Gastrocnemius medialis (tissue), 4 donors: ENCODE measurements around the gene UNC13A. TPM values are rescaled to one million over a fixed set of nuclear protein-coding genes. Genes with fewer than 3 reads are reported as not detected.

Experiments used
- ATAC-seq, 2 donors: fragments of 150-250 bp; one replicate each; pipeline ENCODE4 v1.9.1; 2016
- DNase-seq, 2 donors: peaks; one replicate each; pipeline ENCODE4 v3.0.0-alpha.2; 2019
- H3K27ac ChIP-seq, 4 donors: fragments of 200-600 bp; sonication (generic); 1 replicate in 1 of 4; 2 replicates in 3 of 4; pipeline ENCODE4 v1.5.1; 2016 to 2018; ENCODE audit warnings: mild to moderate bottlenecking in 2 of 4, moderate library complexity in 1 of 4
- H3K27me3 ChIP-seq, 3 donors: fragments of 200-600 bp; sonication (generic) in 2 of 3; 1 replicate in 1 of 3; 2 replicates in 2 of 3; pipeline versions ENCODE4 v1.5.1 to v1.6.0; 2016 to 2019; ENCODE audit warnings: mild to moderate bottlenecking in 1 of 3, moderate library complexity in 1 of 3
- H3K36me3 ChIP-seq, 2 donors: fragments of 200-600 bp; sonication (generic) in 1 of 2; one replicate each; pipeline ENCODE4 v1.5.1; 2017 to 2018
- H3K4me1 ChIP-seq, 2 donors: fragments of 200-600 bp; sonication (generic) in 1 of 2; one replicate each; pipeline ENCODE4 v1.5.1; 2016 to 2017; ENCODE audit warnings: mild to moderate bottlenecking in 2 of 2
- H3K4me3 ChIP-seq, 4 donors: fragments of 200-600 bp; sonication (generic) in 3 of 4; 1 replicate in 1 of 4; 2 replicates in 3 of 4; pipeline ENCODE4 v1.5.1; 2016 to 2019; ENCODE audit warnings: mild to moderate bottlenecking in 2 of 4
- H3K9me3 ChIP-seq, 3 donors: fragments of 200-600 bp; sonication (generic) in 2 of 3; 1 replicate in 1 of 3; 2 replicates in 2 of 3; pipeline ENCODE4 v1.5.1; 2016 to 2019
- POLR2A ChIP-seq, 2 donors: fragments of 450-650 bp; IDR thresholded peaks; one replicate each; pipeline ENCODE4 v1.6.1; 2017; ENCODE audit warnings: antibody characterized with exemption in 2 of 2, mild to moderate bottlenecking in 2 of 2, moderate library complexity in 2 of 2
- in situ Hi-C, 4 donors: fragments of 200-750 bp; cut with MboI; loops; one replicate each; pipeline versions ENCODE4 v1.15.0 to v1.8.0; 2017; ENCODE audit warnings: low sequenced_read_pairs in 4 of 4
- intact Hi-C: fragments of 100-400 bp; cut with DNase I; formaldehyde crosslinking; loops from one replicate; pipeline ENCODE4 v1.15.1; 2023; ENCODE audit warnings: low total_unique reads
- total RNA-seq, 4 donors: library from RNA; depleted of rRNA; stranded (reverse); fragments of >200 nt; gene quantifications; one replicate each; pipeline versions ENCODE4 v1.1.0 to v1.2.3, GENCODE V29; 2016
- TF ChIP-seq, protein P1 (sequence below), 5 experiments: fragments of 450-650 bp in 3 of 5; fragments of 200-600 bp in 2 of 5; sonication (generic) in 2 of 5; IDR thresholded peaks in 4 of 5; conservative IDR thresholded peaks in 1 of 5; 1 replicate in 4 of 5; 2 replicates in 1 of 5; pipeline ENCODE4 v1.5.1; 2016 to 2019; ENCODE audit warnings: antibody characterized with exemption in 5 of 5, mild to moderate bottlenecking in 3 of 5, moderate library complexity in 3 of 5

The UNC13A gene
- total RNA-seq, 4 donors from 2014 or later: not detected

DNA sequence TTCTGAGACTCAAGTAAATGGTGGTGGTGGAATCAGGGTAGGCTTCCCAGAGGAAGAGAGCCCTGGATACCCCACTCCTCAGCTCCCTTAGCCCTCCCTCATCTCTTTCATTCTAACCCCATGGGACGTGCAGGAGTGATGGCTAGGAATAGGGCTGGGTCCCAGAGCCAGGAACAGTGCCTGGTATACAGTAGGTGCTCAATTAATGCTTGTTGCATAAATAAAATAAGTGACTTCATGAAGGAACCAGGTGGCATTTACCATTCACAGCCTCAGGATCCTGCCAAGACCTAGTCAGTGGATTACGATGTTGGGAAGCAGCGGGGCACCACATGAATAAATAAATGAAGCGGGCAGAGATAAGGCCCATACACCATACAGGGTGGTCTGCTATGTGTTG lies 3.9 kb downstream of the UNC13A start:
- intact Hi-C loops (no loop called here), in situ Hi-C loops (no loop called here)
- H3K4me3 ChIP-seq: no peak overlapping the region
- H3K4me1 ChIP-seq: peaks cover 7 to 17% of the 10 kb centered on the region in 2 donors
- peaks cover 29 to 74% (median 47%) of the 10 kb centered on the region in 3 donors for H3K27me3 ChIP-seq
- ATAC-seq (no peak), DNase-seq (no peak)
- H3K27ac ChIP-seq: no peak overlapping the region
- no peaks in the 10 kb centered on the region for H3K36me3 ChIP-seq
- no peaks in the 10 kb centered on the region for H3K9me3 ChIP-seq
- TF ChIP-seq, protein P1, sequence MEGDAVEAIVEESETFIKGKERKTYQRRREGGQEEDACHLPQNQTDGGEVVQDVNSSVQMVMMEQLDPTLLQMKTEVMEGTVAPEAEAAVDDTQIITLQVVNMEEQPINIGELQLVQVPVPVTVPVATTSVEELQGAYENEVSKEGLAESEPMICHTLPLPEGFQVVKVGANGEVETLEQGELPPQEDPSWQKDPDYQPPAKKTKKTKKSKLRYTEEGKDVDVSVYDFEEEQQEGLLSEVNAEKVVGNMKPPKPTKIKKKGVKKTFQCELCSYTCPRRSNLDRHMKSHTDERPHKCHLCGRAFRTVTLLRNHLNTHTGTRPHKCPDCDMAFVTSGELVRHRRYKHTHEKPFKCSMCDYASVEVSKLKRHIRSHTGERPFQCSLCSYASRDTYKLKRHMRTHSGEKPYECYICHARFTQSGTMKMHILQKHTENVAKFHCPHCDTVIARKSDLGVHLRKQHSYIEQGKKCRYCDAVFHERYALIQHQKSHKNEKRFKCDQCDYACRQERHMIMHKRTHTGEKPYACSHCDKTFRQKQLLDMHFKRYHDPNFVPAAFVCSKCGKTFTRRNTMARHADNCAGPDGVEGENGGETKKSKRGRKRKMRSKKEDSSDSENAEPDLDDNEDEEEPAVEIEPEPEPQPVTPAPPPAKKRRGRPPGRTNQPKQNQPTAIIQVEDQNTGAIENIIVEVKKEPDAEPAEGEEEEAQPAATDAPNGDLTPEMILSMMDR (IDR thresholded peaks at IDR 0.05 in 4 of 5, conservative IDR thresholded peaks at IDR 0.05 in 1 of 5): no peak
- TF ChIP-seq POLR2A (IDR thresholded peaks at IDR 0.05): no peak

DNA sequence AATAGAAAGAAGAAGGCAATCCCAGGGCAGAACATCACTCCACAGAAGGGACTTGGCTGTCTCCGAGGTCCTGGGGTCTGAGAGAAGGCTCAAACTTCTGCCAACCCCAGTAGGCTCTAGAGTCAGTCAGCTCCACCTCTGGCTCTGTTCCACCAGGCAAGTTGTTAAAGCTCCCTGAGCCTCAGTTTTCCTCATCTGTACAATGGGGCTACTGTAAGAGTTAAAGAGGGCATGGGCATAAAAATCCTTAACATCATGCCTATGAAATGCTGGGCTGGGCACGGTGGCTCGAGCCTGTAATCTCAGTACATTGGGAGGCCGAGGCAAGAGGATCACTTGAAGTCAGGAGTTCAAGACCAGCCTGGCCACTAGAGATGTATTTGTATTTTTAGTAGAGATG lies 5.1 kb downstream of the UNC13A start:
- Histone ChIP-seq H3K9me3 (no peaks in the 10 kb centered on the region), H3K4me1 (peaks cover 7 to 17% of the 10 kb centered on the region in 2 donors), H3K36me3 (no peaks in the 10 kb centered on the region), H3K27ac (no peak overlapping the region), H3K4me3 (no peak overlapping the region), H3K27me3 (peaks cover 27 to 62% (median 41%) of the 10 kb centered on the region in 3 donors)
- DNase-seq (no peak), ATAC-seq (no peak)
- in situ Hi-C loops: no loop called here
- no peak for TF ChIP-seq POLR2A (IDR thresholded peaks at IDR 0.05)
- TF ChIP-seq, protein P1 (IDR thresholded peaks at IDR 0.05 in 4 of 5, conservative IDR thresholded peaks at IDR 0.05 in 1 of 5): no peak
- intact Hi-C loops: no loop called here

DNA sequence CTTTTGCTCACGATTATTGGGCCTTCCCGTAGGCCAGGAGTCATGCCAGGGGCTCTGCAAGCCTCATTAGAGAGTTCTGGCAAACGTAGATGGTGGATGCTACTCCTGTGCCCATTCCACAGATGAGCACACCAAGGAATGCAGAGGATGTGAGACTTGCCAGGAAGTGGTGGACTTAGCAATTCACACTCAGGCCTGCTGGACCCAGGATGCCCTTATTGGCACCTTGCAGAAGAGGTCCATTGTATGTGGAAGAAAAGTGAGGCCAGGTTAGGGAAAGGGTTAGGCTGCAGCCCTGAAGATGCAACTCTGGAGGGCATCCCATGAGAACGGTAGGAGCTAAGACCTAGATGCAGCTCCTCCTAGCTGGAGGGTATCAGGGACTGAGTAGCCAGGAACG lies 5.9 kb downstream of the UNC13A start:
- H3K27me3 ChIP-seq: peaks cover 20 to 54% (median 33%) of the 10 kb centered on the region in 3 donors
- no peak overlapping the region for H3K27ac ChIP-seq
- in situ Hi-C loops: no loop called here
- no peak for DNase-seq
- no peaks in the 10 kb centered on the region for H3K36me3 ChIP-seq
- no peak overlapping the region for H3K4me3 ChIP-seq
- H3K4me1 ChIP-seq: peaks cover 7 to 17% of the 10 kb centered on the region in 2 donors
- TF ChIP-seq POLR2A (IDR thresholded peaks at IDR 0.05): no peak
- TF ChIP-seq, protein P1 (IDR thresholded peaks at IDR 0.05 in 4 of 5, conservative IDR thresholded peaks at IDR 0.05 in 1 of 5): no peak
- ATAC-seq: no peak
- intact Hi-C loops: no loop called here
- H3K9me3 ChIP-seq: no peaks in the 10 kb centered on the region

DNA sequence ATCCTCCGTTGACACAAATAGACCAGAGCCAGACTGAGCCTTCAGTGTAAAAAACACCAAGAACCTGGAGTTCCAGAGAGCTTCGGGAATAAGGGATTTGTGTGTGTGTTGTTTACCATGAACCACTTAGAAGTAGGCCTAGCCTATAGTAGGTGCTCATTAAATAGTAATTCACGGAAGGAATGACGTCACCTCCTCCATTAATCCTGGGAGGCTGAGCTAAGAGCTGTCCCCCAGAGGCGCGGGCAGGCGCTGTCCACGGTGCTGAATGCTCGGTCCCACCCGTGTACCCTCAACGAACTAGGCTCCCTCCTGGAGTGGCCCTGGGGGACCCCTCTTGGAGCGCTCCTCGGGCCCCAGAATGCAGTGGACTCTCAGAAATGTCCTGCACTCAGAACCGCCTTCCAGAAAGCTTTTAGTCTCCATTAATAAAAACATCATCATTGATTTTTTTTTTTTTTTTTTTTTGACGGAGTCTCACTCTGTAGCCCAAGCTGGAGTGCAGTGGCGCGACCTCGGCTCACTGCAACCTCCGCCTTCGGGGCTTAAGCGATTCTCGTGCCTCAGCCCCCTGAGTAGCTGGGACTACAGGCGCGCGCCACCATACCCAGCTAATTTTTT lies 6.5 kb downstream of the UNC13A start:
- in situ Hi-C loops (no loop called here), intact Hi-C loops (no loop called here)
- ATAC-seq: no peak
- DNase-seq: no peak
- Histone ChIP-seq H3K27me3 (peaks cover 20 to 52% (median 26%) of the 10 kb centered on the region in 3 donors), H3K9me3 (no peaks in the 10 kb centered on the region), H3K36me3 (no peaks in the 10 kb centered on the region), H3K4me1 (peaks cover 7 to 13% of the 10 kb centered on the region in 2 donors), H3K4me3 (no peak overlapping the region), H3K27ac (no peak overlapping the region)
- TF ChIP-seq, protein P1 (IDR thresholded peaks at IDR 0.05 in 4 of 5, conservative IDR thresholded peaks at IDR 0.05 in 1 of 5): no peak
- no peak for TF ChIP-seq POLR2A (IDR thresholded peaks at IDR 0.05)
